IMR-90 (cell line): ENCODE measurements around the gene COL23A1. TPM values are rescaled to one million over a fixed set of nuclear protein-coding genes. Genes with fewer than 3 reads are reported as not detected.

Source experiments
- ATAC-seq: fragments of 200-7000 bp; cut with Tn5 transposase; 2 replicates; pipeline ENCODE4 v1.9.1; 2020; ENCODE audit warnings: low read depth, mild to moderate bottlenecking, moderate library complexity
- BruUV-seq: library from RNA; stranded (reverse); fragments of 400-500 nt; replicated peaks from 2 replicates; lab custom pipeline; 2021; lab: Mats Ljungman, UMichigan
- CTCF ChIA-PET: fragments of 300-600 bp; formaldehyde crosslinking; extraction: SDS; loops from one replicate; lab custom pipeline; 2021; ENCODE audit warnings: antibody characterized with exemption; lab: Yijun Ruan, JAX
- POLR2A ChIA-PET: fragments of 300-600 bp; sonication (Branson Sonifier 250); formaldehyde crosslinking; loops from one replicate; lab custom pipeline; 2022; ENCODE audit warnings: antibody characterized with exemption; ENCODE audit not compliant: unreplicated experiment; lab: Charles Lee
- DNase-seq: peaks from one replicate; pipeline ENCODE4 v3.0.0; 2013
- H2AFZ ChIP-seq: replicated peaks from 2 replicates; pipeline ENCODE3; 2013; ENCODE audit warnings: low read length, mild to moderate bottlenecking; ENCODE audit not compliant: poor library complexity
- H2AK5ac ChIP-seq: 2 replicates; pipeline ENCODE4 v1.6.1; 2013; ENCODE audit warnings: low read depth, low read length, inconsistent platforms
- H2AK9ac ChIP-seq: replicated peaks from 2 replicates; pipeline ENCODE3; 2013; ENCODE audit warnings: mild to moderate bottlenecking, low read depth, low read length, moderate library complexity; ENCODE audit not compliant: poor library complexity
- H2BK120ac ChIP-seq: 2 replicates; pipeline ENCODE4 v1.6.1; 2013; ENCODE audit warnings: low read depth, low read length, inconsistent platforms
- H2BK15ac ChIP-seq: 3 replicates; pipeline ENCODE4 v1.6.1; 2013; ENCODE audit warnings: low read depth, low read length, inconsistent platforms
- H2BK20ac ChIP-seq: 2 replicates; pipeline ENCODE4 v1.6.1; 2013; ENCODE audit warnings: low read depth, mild to moderate bottlenecking, inconsistent platforms, low read length, moderate library complexity
- H2BK5ac ChIP-seq: 2 replicates; pipeline ENCODE4 v1.6.1; 2013; ENCODE audit warnings: mild to moderate bottlenecking, low read depth, low read length, inconsistent platforms; ENCODE audit not compliant: poor library complexity, severe bottlenecking
- H3K14ac ChIP-seq: replicated peaks from 2 replicates; pipeline ENCODE4 v1.6.1; 2013; ENCODE audit warnings: low read depth, low read length, inconsistent platforms
- H3K18ac ChIP-seq: 2 replicates; pipeline ENCODE4 v1.6.1; 2013; ENCODE audit warnings: low read depth, low read length, control low read depth
- H3K23ac ChIP-seq: 2 replicates; pipeline ENCODE4 v1.6.1; 2013; ENCODE audit warnings: low read depth, low read length, inconsistent platforms
- H3K27ac ChIP-seq: 2 replicates; pipeline ENCODE4 v1.5.1; 2013; ENCODE audit warnings: mild to moderate bottlenecking, control low read depth, low read length; ENCODE audit not compliant: insufficient read depth
- H3K27me3 ChIP-seq: 2 replicates; pipeline ENCODE4 v1.6.1; 2013; ENCODE audit warnings: low read length; ENCODE audit not compliant: control insufficient read depth, insufficient read depth
- H3K36me3 ChIP-seq: 2 replicates; pipeline ENCODE4 v1.6.1; 2013; ENCODE audit warnings: low read length, mixed read lengths; ENCODE audit not compliant: control insufficient read depth, insufficient read depth
- H3K4ac ChIP-seq: 2 replicates; pipeline ENCODE4 v1.6.1; 2013; ENCODE audit warnings: low read depth, low read length, inconsistent platforms
- H3K4me1 ChIP-seq: 2 replicates; pipeline ENCODE4 v1.6.1; 2013; ENCODE audit warnings: low read length, mixed read lengths; ENCODE audit not compliant: control insufficient read depth, insufficient read depth
- H3K4me2 ChIP-seq: 2 replicates; pipeline ENCODE4 v1.6.1; 2013; ENCODE audit warnings: low read depth, mild to moderate bottlenecking, control low read depth, low read length, moderate library complexity
- H3K4me3 ChIP-seq: 2 replicates; pipeline ENCODE4 v1.5.1; 2013; ENCODE audit warnings: low read depth, mild to moderate bottlenecking, control low read depth, low read length, moderate library complexity; ENCODE audit not compliant: insufficient read depth
- H3K56ac ChIP-seq: 2 replicates; pipeline ENCODE4 v1.6.1; 2013; ENCODE audit warnings: low read length, inconsistent platforms; ENCODE audit not compliant: insufficient read depth; ENCODE audit errors: extremely low read depth
- H3K79me1 ChIP-seq, 2 experiments: 2 replicates each; pipeline ENCODE4 v1.6.1; 2013; ENCODE audit warnings: low read length in 2 of 2, inconsistent platforms in 1 of 2, low read depth in 1 of 2
- H3K9ac ChIP-seq: 2 replicates; pipeline ENCODE4 v1.6.1; 2013; ENCODE audit warnings: low read depth, low read length, control low read depth
- H3K9me1 ChIP-seq: 2 replicates; pipeline ENCODE4 v1.6.1; 2013; ENCODE audit warnings: low read length, inconsistent platforms; ENCODE audit not compliant: insufficient read depth
- H3K9me3 ChIP-seq: 2 replicates; pipeline ENCODE4 v1.6.1; 2013; ENCODE audit warnings: low read length; ENCODE audit not compliant: control insufficient read depth, insufficient read depth
- H4K20me1 ChIP-seq: 2 replicates; pipeline ENCODE4 v1.6.1; 2013; ENCODE audit warnings: low read length, inconsistent platforms; ENCODE audit not compliant: insufficient read depth
- H4K5ac ChIP-seq: 2 replicates; pipeline ENCODE4 v1.6.1; 2013; ENCODE audit warnings: mild to moderate bottlenecking, low read depth, low read length, control low read depth
- H4K8ac ChIP-seq, 2 experiments: 2 replicates each; pipeline ENCODE4 v1.6.1; 2013; ENCODE audit warnings: low read depth in 2 of 2, low read length in 2 of 2, control low read depth in 1 of 2, inconsistent platforms in 1 of 2
- H4K91ac ChIP-seq: 2 replicates; pipeline ENCODE4 v1.6.1; 2013; ENCODE audit warnings: low read depth, low read length, inconsistent platforms; ENCODE audit not compliant: insufficient read depth
- CTCF ChIP-seq: conservative IDR thresholded peaks from 2 replicates; pipeline ENCODE4 v1.5.1; 2012; ENCODE audit warnings: mild to moderate bottlenecking, low read depth, low read length, improper control_type of control experiment
- ELK1 ChIP-seq: fragments of 150-350 bp; IDR thresholded peaks from 2 replicates; pipeline ENCODE4 v1.6.1; 2016; ENCODE audit warnings: low read depth, mild to moderate bottlenecking, low read length, moderate library complexity, borderline replicate concordance
- MAZ ChIP-seq: IDR thresholded peaks from 2 replicates; pipeline ENCODE4 v1.6.1; 2012; ENCODE audit warnings: low read depth, mild to moderate bottlenecking, low read length, improper control_type of control experiment, moderate library complexity, borderline replicate concordance
- MXI1 ChIP-seq: IDR thresholded peaks from 2 replicates; pipeline ENCODE4 v1.6.1; 2012; ENCODE audit warnings: low read depth, mild to moderate bottlenecking, low read length, moderate library complexity, borderline replicate concordance
- POLR2A ChIP-seq: IDR thresholded peaks from 2 replicates; pipeline ENCODE4 v1.6.1; 2012; ENCODE audit warnings: mild to moderate bottlenecking, low read depth, low read length
- RCOR1 ChIP-seq: IDR thresholded peaks from 2 replicates; pipeline ENCODE4 v1.6.1; 2012; ENCODE audit warnings: mild to moderate bottlenecking, low read length, improper control_type of control experiment; ENCODE audit not compliant: insufficient replicate concordance
- WGBS, 2 experiments: methylation state at CpG; one replicate each; pipeline versions ENCODE4 v1.1.5 to v1.1.7; 2013; ENCODE audit warnings: missing lambda C conversion rate in 2 of 2; ENCODE audit not compliant: insufficient read length in 1 of 2; ENCODE audit errors: extremely low coverage in 2 of 2; 5-methylcytosine and 5-hydroxymethylcytosine counted together
- dilution Hi-C: fragments of 300-500 bp; cut with HindIII; formaldehyde crosslinking; loops from one replicate; pipeline ENCODE4 v1.14.3; 2018; ENCODE audit warnings: low sequenced_read_pairs; ENCODE audit not compliant: unreplicated experiment
- in situ Hi-C: fragments of 300-500 bp; cut with MboI; formaldehyde crosslinking; loops from 3 replicates; pipeline ENCODE4 v1.14.3; 2019; ENCODE audit warnings: low sequenced_read_pairs, inconsistent platforms, mixed read lengths
- intact Hi-C: fragments of 100-400 bp; cut with micrococcal nuclease; formaldehyde crosslinking; loops from 2 replicates; pipeline ENCODE4 v1.10.0; 2022
- polyA plus RNA-seq, 3 experiments: library from polyadenylated mRNA; depleted of rRNA; stranded (reverse); fragments of >200 nt; gene quantifications; 2 replicates each; pipeline ENCODE4 v1.2.3, GENCODE V29; 2012; ENCODE audit warnings: low replicate concordance in 1 of 3
- total RNA-seq: library from RNA; depleted of rRNA; stranded (reverse); fragments of >200 nt; gene quantifications from 2 replicates; pipeline ENCODE4 v1.2.3, GENCODE V29; 2012

The COL23A1 gene
- total and polyA plus RNA-seq, 2 of the 4 experiments (the other 2 are of a cell fraction), result not detected

DNA sequence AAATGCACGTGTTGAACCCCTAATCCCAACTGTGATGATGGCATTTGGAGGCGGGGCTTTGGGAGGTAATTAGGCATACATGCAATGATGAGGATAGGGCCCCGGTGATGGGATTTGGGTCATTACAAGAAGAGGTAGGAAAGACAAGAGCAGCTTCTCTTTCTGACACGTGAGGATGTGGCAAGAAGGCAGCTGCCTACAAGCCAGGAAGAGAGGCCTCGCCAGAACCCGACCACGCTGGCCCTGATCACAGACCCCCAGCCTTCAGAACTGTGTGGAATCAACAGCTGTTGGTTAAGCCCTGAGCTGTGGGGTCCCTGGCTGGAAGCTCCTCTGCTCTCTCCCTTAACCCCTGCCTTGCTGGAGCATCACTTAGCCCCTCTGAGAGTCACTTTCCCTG lies 57.5 kb downstream of the COL23A1 start:
- Histone ChIP-seq H2BK15ac (no peak overlapping the region), H4K8ac (no peak overlapping the region), H2AFZ (no peak overlapping the region), H4K5ac (no peak overlapping the region), H2BK20ac (no peak overlapping the region), H3K4me2 (no peak overlapping the region), H3K9me1 (no peaks in the 10 kb centered on the region), H4K91ac (no peak overlapping the region), H3K4me3 (no peak overlapping the region), H3K4me1 (no peaks in the 10 kb centered on the region), H4K20me1 (no peaks in the 10 kb centered on the region), H3K56ac (no peak overlapping the region), H3K18ac (no peak overlapping the region), H3K27ac (no peak overlapping the region), H3K14ac (no peak overlapping the region), H3K9ac (no peak overlapping the region), H3K4ac (no peak overlapping the region), H2AK9ac (no peak overlapping the region), H2AK5ac (no peak overlapping the region), H3K36me3 (no peaks in the 10 kb centered on the region), H2BK120ac (no peak overlapping the region), H3K23ac (no peak overlapping the region), H2BK5ac (no peak overlapping the region), H3K9me3 (peaks cover 44% of the 10 kb centered on the region), H3K79me1 (no peaks in the 10 kb centered on the region), H3K27me3 (no peaks in the 10 kb centered on the region)
- no TSS peak for BruUV-seq
- dilution Hi-C loops (no loop called here), intact Hi-C loops (no loop called here), in situ Hi-C loops (no loop called here)
- DNase-seq, result no peak
- no peak for ATAC-seq
- TF ChIP-seq MAZ (no peak), POLR2A (no peak), CTCF (no peak), RCOR1 (no peak), ELK1 (no peak), MXI1 (no peak)
- POLR2A ChIA-PET, result no interaction called here
- WGBS, 2 experiments, result no CpG with 5 or more reads among the region's 7 CpGs
- CTCF ChIA-PET, result no interaction called here
